HG02885 (cell line): Measurements from ENCODE around the gene COL1A2.

Experiments used
- ATAC-seq: cut with Tn5 transposase; IDR thresholded peaks from one replicate; pipeline ENCODE4 v1.9.1; 2021; ENCODE audit warnings: mild to moderate bottlenecking; ENCODE audit not compliant: unreplicated experiment, poor library complexity

COL1A2 gene

DNA sequence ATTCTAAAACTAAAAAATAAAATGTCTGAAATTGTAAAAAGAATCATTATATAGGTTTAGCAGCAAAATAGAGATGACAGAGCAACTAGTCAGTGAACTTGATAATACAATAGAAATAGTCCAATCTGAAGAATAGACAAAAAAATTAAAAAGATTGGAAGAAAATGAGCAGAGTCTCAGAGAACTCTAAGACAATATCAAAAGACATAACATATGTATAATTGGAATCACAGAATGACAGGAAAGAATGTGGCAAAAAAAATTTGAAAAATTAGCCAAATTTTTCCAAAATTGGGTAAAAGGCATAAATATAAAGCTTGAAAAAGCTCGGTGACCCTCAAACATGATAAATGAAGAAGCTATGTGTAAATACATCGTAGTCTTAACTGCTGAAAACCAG is 76.9 kb downstream of the COL1A2 start:
- no peak for ATAC-seq

- ATAC-seq: no peak
These were observed 77.9 kb downstream of the COL1A2 start for GRCh38 chr7:94472608-94473007.

- ATAC-seq: no peak
These were observed 81.7 kb downstream of the COL1A2 start for GRCh38 chr7:94476251-94476840.

- no peak for ATAC-seq
These were observed 83.2 kb downstream of the COL1A2 start for GRCh38 chr7:94477878-94478277.

GRCh38 chr7:94478648-94479214 is 84.0 kb downstream of the COL1A2 start:
- ATAC-seq: no peak
